GM18505 (cell line): ENCODE results near the gene AKR7A3.
"Not testable (repeated sequence)": the region's sequence is repeated elsewhere in the genome, so short reads cannot be mapped to it uniquely, and the experiment has no call there.

ENCODE experiments used
- ATAC-seq: cut with Tn5 transposase; IDR thresholded peaks from one replicate; pipeline ENCODE4 v1.9.1; 2021; ENCODE audit not compliant: unreplicated experiment
- POLR2A ChIP-seq: IDR thresholded peaks from 4 replicates; pipeline ENCODE4 v1.6.1; 2011; ENCODE audit warnings: borderline replicate concordance; ENCODE audit not compliant: insufficient read depth, insufficient read length; ENCODE audit errors: extremely low read depth

AKR7A3 gene

GRCh38 chr1:19288324-19289241, at the start of gene AKR7A3:
Gene AKR7A3 (minus strand): TSS chr1:19288770. CDS start chr1:19288709, 61 bp downstream.
- ATAC-seq = not testable (repeated sequence)

- TF ChIP-seq POLR2A = no peak
- ATAC-seq = no peak
Observed at GRCh38 chr1:19338323-19338762, 49.8 kb upstream of the AKR7A3 start.

GRCh38 chr1:19337289-19337688, 48.7 kb upstream of the AKR7A3 start:
- ATAC-seq = no peak
- no peak for TF ChIP-seq POLR2A

GRCh38 chr1:19336543-19336942, 48.0 kb upstream of the AKR7A3 start:
- no peak for ATAC-seq
- TF ChIP-seq POLR2A = no peak

- no peak for TF ChIP-seq POLR2A
- no peak for ATAC-seq
Observed at GRCh38 chr1:19333587-19334354, 45.2 kb upstream of the AKR7A3 start.

- no peak for TF ChIP-seq POLR2A
- ATAC-seq = no peak
Observed at GRCh38 chr1:19332832-19333231, 44.3 kb upstream of the AKR7A3 start.

- ATAC-seq = no peak
- TF ChIP-seq POLR2A = no peak
Observed at GRCh38 chr1:19331262-19331878, 42.8 kb upstream of the AKR7A3 start.

GRCh38 chr1:19330449-19331135, 42.0 kb upstream of the AKR7A3 start:
- no peak for TF ChIP-seq POLR2A

GRCh38 chr1:19329611-19330010, 41.0 kb upstream of the AKR7A3 start:
- no peak for ATAC-seq
- TF ChIP-seq POLR2A = no peak

More at GRCh38 chr1:19330449-19331135, 42.0 kb upstream of the AKR7A3 start:
- no peak for ATAC-seq

- no peak for ATAC-seq
- no peak for TF ChIP-seq POLR2A
Observed at GRCh38 chr1:19329188-19329587, 40.6 kb upstream of the AKR7A3 start.

GRCh38 chr1:19328486-19328885, 39.9 kb upstream of the AKR7A3 start:
- ATAC-seq = no peak
- no peak for TF ChIP-seq POLR2A

- TF ChIP-seq POLR2A = no peak
- no peak for ATAC-seq
Observed at GRCh38 chr1:19327736-19328135, 39.2 kb upstream of the AKR7A3 start.

GRCh38 chr1:19327301-19327700, 38.7 kb upstream of the AKR7A3 start:
- no peak for TF ChIP-seq POLR2A
- ATAC-seq = no peak
